Cortex of kidney (tissue), 1 donor: Measurements from ENCODE around the gene PHF13.

ENCODE experiments used
- DNase-seq: peaks from one replicate; lab custom pipeline; 2025; lab: John Stamatoyannopoulos, UW

Gene PHF13

DNA sequence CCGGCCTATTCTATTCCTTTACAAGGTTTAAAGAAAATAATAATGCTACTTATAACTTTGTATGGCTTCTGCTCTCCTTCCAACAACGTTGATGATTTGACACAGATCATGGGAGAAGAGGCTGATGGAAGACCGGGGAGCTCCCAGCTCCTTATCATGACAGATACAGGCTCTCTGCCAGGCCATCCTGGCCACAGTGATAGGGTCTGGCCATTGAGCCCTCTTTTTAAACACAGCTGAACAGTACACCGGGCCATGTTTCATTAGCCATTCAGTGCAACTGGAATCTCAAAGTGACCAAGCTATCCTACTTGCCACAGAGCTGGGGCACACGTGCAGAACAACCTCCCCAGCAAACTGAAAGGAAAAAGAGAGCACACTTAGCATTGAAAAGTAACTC lies 53.2 kb downstream of the PHF13 start:
- DNase-seq = no peak

GRCh38 chr1:6667139-6667538 lies 53.6 kb downstream of the PHF13 start:
- DNase-seq = no peak

DNA sequence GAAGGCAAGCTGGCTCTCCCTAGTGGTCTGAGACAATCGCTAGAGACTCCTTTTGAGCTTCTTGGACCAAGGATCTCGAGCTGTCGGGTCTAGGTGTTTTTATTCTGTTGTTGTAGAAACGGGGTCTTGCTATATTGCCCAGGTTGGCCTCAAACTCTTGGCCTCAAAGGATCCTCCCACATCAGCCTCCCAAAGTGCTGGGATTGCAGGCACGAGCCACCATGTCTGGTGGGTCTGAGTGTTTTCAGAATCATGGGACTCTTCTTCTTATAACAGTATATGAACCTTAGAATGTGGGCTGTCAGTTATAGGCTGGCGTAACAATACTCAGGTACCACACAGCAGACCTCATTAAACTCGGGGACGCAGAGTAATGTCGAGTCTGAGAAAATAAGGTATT lies 55.0 kb downstream of the PHF13 start:
- no peak for DNase-seq

- no peak for DNase-seq
Observed at GRCh38 chr1:6672558-6672957, 59.0 kb downstream of the PHF13 start.
